ENCODE data around the gene ADAT2. TPM values are rescaled to one million over a fixed set of nuclear protein-coding genes. Genes with fewer than 3 reads are reported as not detected.
A peak's percentile ranks its signal among the peaks of the same experiment; 100 is the strongest.

The ADAT2 gene
- total and polyA plus RNA-seq, 2 of the 13 experiments (the other 11 are each of a cell fraction or from before 2014, with no cell fraction given): 10.5 to 18.3 TPM

GRCh38 chr6:143432588-143432987 lies 17.9 kb downstream of the ADAT2 start (continued):
- TF ChIP-seq NCOA1 (CRISPR knock-in tag; IDR thresholded peaks at IDR 0.05): 0 out of 2 replicates have a peak, but pooled peaks have one; percentile 73
- TF ChIP-seq RARA (CRISPR knock-in tag; IDR thresholded peaks at IDR 0.05): peak; percentile 51; the same call in 1 of the 2 replicates
- no peak for TF ChIP-seq ZNF530 (CRISPR knock-in tag; IDR thresholded peaks at IDR 0.05; ENCODE audit: low read depth)
- no peak for TF ChIP-seq PAX8 (CRISPR knock-in tag; IDR thresholded peaks at IDR 0.05; ENCODE audit: borderline replicate concordance)
- TF ChIP-seq SMARCE1 (IDR thresholded peaks at IDR 0.05; ENCODE audit: borderline replicate concordance): no peak
- TF ChIP-seq STAT6 (CRISPR knock-in tag; IDR thresholded peaks at IDR 0.05; ENCODE audit: borderline replicate concordance): no peak
- peak; percentile 59; the same call in 1 of the 2 replicates for TF ChIP-seq NKX3-1 (CRISPR knock-in tag; IDR thresholded peaks at IDR 0.05)
- no peak for TF ChIP-seq KDM5B (CRISPR knock-in tag; IDR thresholded peaks at IDR 0.05; ENCODE audit: borderline replicate concordance)
- no peak for TF ChIP-seq TIGD3 (CRISPR knock-in tag; IDR thresholded peaks at IDR 0.05; ENCODE audit: borderline replicate concordance)
- no peak for TF ChIP-seq ZNF414 (CRISPR knock-in tag; IDR thresholded peaks at IDR 0.05)
- peak; percentile 89 for TF ChIP-seq ARID5B (CRISPR knock-in tag; IDR thresholded peaks at IDR 0.05)
- no peak for TF ChIP-seq MTERF4 (CRISPR knock-in tag; IDR thresholded peaks at IDR 0.05)
- TF ChIP-seq HIC2 (CRISPR knock-in tag; IDR thresholded peaks at IDR 0.05; ENCODE audit: low read depth): no peak
- no peak for TF ChIP-seq ZNF563 (CRISPR knock-in tag; IDR thresholded peaks at IDR 0.05)
- no peak for TF ChIP-seq ZNF598 (CRISPR knock-in tag; IDR thresholded peaks at IDR 0.05; ENCODE audit: borderline replicate concordance)
- no peak for TF ChIP-seq ZNF788 (CRISPR knock-in tag; IDR thresholded peaks at IDR 0.05; ENCODE audit: borderline replicate concordance)
- no peak for TF ChIP-seq ZNF430 (CRISPR knock-in tag; IDR thresholded peaks at IDR 0.05)
- TF ChIP-seq ZKSCAN8 (CRISPR knock-in tag; IDR thresholded peaks at IDR 0.05; ENCODE audit: borderline replicate concordance): peak; percentile 22; the same call in 1 of the 2 replicates
- TF ChIP-seq ZNF329 (CRISPR knock-in tag; IDR thresholded peaks at IDR 0.05; ENCODE audit: low read depth): no peak
